Prostate gland (tissue), 2 donors: Measurements from ENCODE around the gene SLC9A8.

Experiments used
- POLR2A ChIP-seq: fragments of 450-650 bp; IDR thresholded peaks from one replicate; pipeline ENCODE4 v1.6.1; 2016; ENCODE audit warnings: antibody characterized with exemption, mild to moderate bottlenecking
- POLR2AphosphoS5 ChIP-seq: sonication (generic); formaldehyde crosslinking; IDR thresholded peaks from one replicate; pipeline ENCODE4 v1.6.1; 2017; ENCODE audit warnings: antibody characterized with exemption
- TF ChIP-seq, protein P1 (sequence below), 4 experiments: fragments of 200-600 bp in 2 of 4; fragments of 450-650 bp in 2 of 4; sonication (generic) in 2 of 4; IDR thresholded peaks; 1 replicate in 3 of 4; 2 replicates in 1 of 4; pipeline ENCODE4 v1.5.1; 2016 to 2019; ENCODE audit warnings: antibody characterized with exemption in 4 of 4, mild to moderate bottlenecking in 2 of 4, moderate library complexity in 2 of 4

DNA sequence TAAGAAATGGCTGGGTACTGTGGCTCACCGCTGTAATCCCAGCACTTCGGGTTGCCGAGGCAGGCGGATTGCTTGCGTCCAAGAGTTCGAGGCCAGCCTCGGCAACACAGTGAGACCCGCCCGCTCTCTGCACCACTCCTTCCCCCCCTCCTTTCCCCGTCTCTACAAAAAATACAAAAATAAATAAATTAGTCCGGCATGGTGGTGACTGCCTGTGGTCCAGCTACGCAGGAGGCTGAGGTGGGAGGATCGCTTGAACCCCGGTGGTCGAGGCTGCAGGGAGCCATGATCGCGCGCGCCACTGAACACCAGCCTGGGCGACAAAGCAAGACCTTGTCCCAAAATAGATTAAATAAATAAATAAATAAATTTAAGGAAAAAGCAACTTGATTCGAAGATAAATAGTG is 123.1 kb downstream of the SLC9A8 start:
- TF ChIP-seq, protein P1, sequence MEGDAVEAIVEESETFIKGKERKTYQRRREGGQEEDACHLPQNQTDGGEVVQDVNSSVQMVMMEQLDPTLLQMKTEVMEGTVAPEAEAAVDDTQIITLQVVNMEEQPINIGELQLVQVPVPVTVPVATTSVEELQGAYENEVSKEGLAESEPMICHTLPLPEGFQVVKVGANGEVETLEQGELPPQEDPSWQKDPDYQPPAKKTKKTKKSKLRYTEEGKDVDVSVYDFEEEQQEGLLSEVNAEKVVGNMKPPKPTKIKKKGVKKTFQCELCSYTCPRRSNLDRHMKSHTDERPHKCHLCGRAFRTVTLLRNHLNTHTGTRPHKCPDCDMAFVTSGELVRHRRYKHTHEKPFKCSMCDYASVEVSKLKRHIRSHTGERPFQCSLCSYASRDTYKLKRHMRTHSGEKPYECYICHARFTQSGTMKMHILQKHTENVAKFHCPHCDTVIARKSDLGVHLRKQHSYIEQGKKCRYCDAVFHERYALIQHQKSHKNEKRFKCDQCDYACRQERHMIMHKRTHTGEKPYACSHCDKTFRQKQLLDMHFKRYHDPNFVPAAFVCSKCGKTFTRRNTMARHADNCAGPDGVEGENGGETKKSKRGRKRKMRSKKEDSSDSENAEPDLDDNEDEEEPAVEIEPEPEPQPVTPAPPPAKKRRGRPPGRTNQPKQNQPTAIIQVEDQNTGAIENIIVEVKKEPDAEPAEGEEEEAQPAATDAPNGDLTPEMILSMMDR (IDR thresholded peaks at IDR 0.05), result no peak
- TF ChIP-seq POLR2A, result no peak
- TF ChIP-seq POLR2AphosphoS5, result no peak
